IPS-20b (cell line): ENCODE measurements around the gene SUMF1.

Experiments used
- H3K27ac ChIP-seq: one replicate; pipeline ENCODE4 v1.5.1; 2013; ENCODE audit warnings: low read length
- H3K27me3 ChIP-seq: 2 replicates; pipeline ENCODE4 v1.6.1; 2013; ENCODE audit warnings: mild to moderate bottlenecking, low read length, inconsistent platforms; ENCODE audit not compliant: insufficient read depth
- H3K36me3 ChIP-seq: 2 replicates; pipeline ENCODE4 v1.6.1; 2013; ENCODE audit warnings: low read depth, mild to moderate bottlenecking, inconsistent platforms, low read length, moderate library complexity; ENCODE audit not compliant: insufficient read depth
- H3K4me1 ChIP-seq: 2 replicates; pipeline ENCODE4 v1.6.1; 2013; ENCODE audit warnings: mild to moderate bottlenecking, control low read depth, inconsistent platforms, low read length, moderate library complexity; ENCODE audit not compliant: insufficient read depth
- H3K4me3 ChIP-seq: 2 replicates; pipeline ENCODE4 v1.5.1; 2013; ENCODE audit warnings: mild to moderate bottlenecking, low read length, inconsistent platforms
- H3K9ac ChIP-seq: 2 replicates; pipeline ENCODE4 v1.6.1; 2013; ENCODE audit warnings: low read depth, mild to moderate bottlenecking, inconsistent platforms, low read length, moderate library complexity
- H3K9me3 ChIP-seq: 2 replicates; pipeline ENCODE4 v1.6.1; 2013; ENCODE audit warnings: mild to moderate bottlenecking, low read depth, low read length, inconsistent platforms; ENCODE audit not compliant: insufficient read depth

Gene SUMF1

GRCh38 chr3:4358273-4358672, 108.8 kb downstream of the SUMF1 start:
- no peak overlapping the region for H3K4me3 ChIP-seq
- no peaks in the 10 kb centered on the region for H3K9me3 ChIP-seq
- no peaks in the 10 kb centered on the region for H3K36me3 ChIP-seq
- no peak overlapping the region for H3K9ac ChIP-seq
- no peaks in the 10 kb centered on the region for H3K27me3 ChIP-seq
- no peaks in the 10 kb centered on the region for H3K4me1 ChIP-seq
- H3K27ac ChIP-seq = no peak overlapping the region

GRCh38 chr3:4356546-4357410, 110.3 kb downstream of the SUMF1 start:
- no peak overlapping the region for H3K4me3 ChIP-seq
- no peaks in the 10 kb centered on the region for H3K4me1 ChIP-seq
- no peak overlapping the region for H3K27ac ChIP-seq
- no peaks in the 10 kb centered on the region for H3K9me3 ChIP-seq
- H3K36me3 ChIP-seq = no peaks in the 10 kb centered on the region
- no peaks in the 10 kb centered on the region for H3K27me3 ChIP-seq
- no peak overlapping the region for H3K9ac ChIP-seq

- Histone ChIP-seq H3K9ac (no peak overlapping the region), H3K36me3 (no peaks in the 10 kb centered on the region), H3K27ac (no peak overlapping the region), H3K27me3 (no peaks in the 10 kb centered on the region), H3K4me3 (no peak overlapping the region), H3K4me1 (no peaks in the 10 kb centered on the region), H3K9me3 (no peaks in the 10 kb centered on the region)
Measured at GRCh38 chr3:4356220-4356540, 110.9 kb downstream of the SUMF1 start.

GRCh38 chr3:4355401-4356219, 111.5 kb downstream of the SUMF1 start:
- Histone ChIP-seq H3K9me3 (no peaks in the 10 kb centered on the region), H3K27me3 (no peaks in the 10 kb centered on the region), H3K9ac (no peak overlapping the region), H3K27ac (no peak overlapping the region), H3K36me3 (no peaks in the 10 kb centered on the region), H3K4me3 (no peak overlapping the region), H3K4me1 (no peaks in the 10 kb centered on the region)

GRCh38 chr3:4351872-4352271, 115.2 kb downstream of the SUMF1 start:
- no peak overlapping the region for H3K27ac ChIP-seq
- no peak overlapping the region for H3K9ac ChIP-seq

GRCh38 chr3:4351164-4351855, 115.8 kb downstream of the SUMF1 start:
- Histone ChIP-seq H3K27me3 (no peaks in the 10 kb centered on the region), H3K9me3 (no peaks in the 10 kb centered on the region), H3K27ac (no peak overlapping the region), H3K9ac (no peak overlapping the region), H3K4me3 (no peak overlapping the region), H3K36me3 (no peaks in the 10 kb centered on the region), H3K4me1 (no peaks in the 10 kb centered on the region)

More at GRCh38 chr3:4351872-4352271, 115.2 kb downstream of the SUMF1 start:
- H3K36me3 ChIP-seq = no peaks in the 10 kb centered on the region
- no peaks in the 10 kb centered on the region for H3K4me1 ChIP-seq
- no peak overlapping the region for H3K4me3 ChIP-seq
- no peaks in the 10 kb centered on the region for H3K27me3 ChIP-seq
- H3K9me3 ChIP-seq = no peaks in the 10 kb centered on the region

GRCh38 chr3:4350789-4351163, 116.3 kb downstream of the SUMF1 start:
- no peak overlapping the region for H3K4me3 ChIP-seq
- H3K9me3 ChIP-seq = no peaks in the 10 kb centered on the region
- no peak overlapping the region for H3K9ac ChIP-seq
- H3K27ac ChIP-seq = no peak overlapping the region
- H3K36me3 ChIP-seq = no peaks in the 10 kb centered on the region
- no peaks in the 10 kb centered on the region for H3K27me3 ChIP-seq
- no peaks in the 10 kb centered on the region for H3K4me1 ChIP-seq

GRCh38 chr3:4343258-4343657, 123.8 kb downstream of the SUMF1 start:
- Histone ChIP-seq H3K27me3 (no peaks in the 10 kb centered on the region), H3K4me1 (no peaks in the 10 kb centered on the region), H3K36me3 (no peaks in the 10 kb centered on the region), H3K27ac (no peak overlapping the region), H3K4me3 (no peak overlapping the region), H3K9ac (no peak overlapping the region), H3K9me3 (no peaks in the 10 kb centered on the region)

GRCh38 chr3:4341336-4341675, 125.8 kb downstream of the SUMF1 start:
- Histone ChIP-seq H3K27me3 (no peaks in the 10 kb centered on the region), H3K4me3 (no peak overlapping the region), H3K27ac (no peak overlapping the region), H3K9me3 (no peaks in the 10 kb centered on the region), H3K4me1 (peaks cover 3% of the 10 kb centered on the region; the same call in 1 of the 2 replicates), H3K36me3 (no peaks in the 10 kb centered on the region), H3K9ac (no peak overlapping the region)

GRCh38 chr3:4340411-4341335, 126.4 kb downstream of the SUMF1 start:
- Histone ChIP-seq H3K4me3 (no peak overlapping the region), H3K9ac (no peak overlapping the region; the same call in 1 of the 2 replicates), H3K27me3 (no peaks in the 10 kb centered on the region), H3K36me3 (no peaks in the 10 kb centered on the region), H3K9me3 (no peaks in the 10 kb centered on the region), H3K4me1 (peaks cover 3% of the 10 kb centered on the region; the same call in 1 of the 2 replicates), H3K27ac (no peak overlapping the region)

GRCh38 chr3:4340077-4340410, 127.0 kb downstream of the SUMF1 start:
- Histone ChIP-seq H3K9ac (no peak overlapping the region), H3K27me3 (no peaks in the 10 kb centered on the region), H3K4me3 (no peak overlapping the region), H3K27ac (no peak overlapping the region), H3K4me1 (peaks cover 3% of the 10 kb centered on the region; the same call in 1 of the 2 replicates), H3K9me3 (no peaks in the 10 kb centered on the region), H3K36me3 (no peaks in the 10 kb centered on the region)
